SU-DHL-6 (cell line): Measurements from ENCODE around the gene MRPS27.

ENCODE experiments used
- EZH2phosphoT487 ChIP-seq: fragments of 200-600 bp; sonication (generic), shearing (Covaris generic); conservative IDR thresholded peaks from 2 replicates; pipeline ENCODE4 v1.6.1; 2018; ENCODE audit warnings: mild to moderate bottlenecking, antibody characterized with exemption, low read length, moderate library complexity, mixed read lengths
- TF ChIP-seq, protein P1 (sequence below): fragments of 200-600 bp; sonication (generic); IDR thresholded peaks from one replicate; pipeline ENCODE4 v1.5.1; 2017; ENCODE audit warnings: antibody characterized with exemption, mild to moderate bottlenecking, low read length, moderate library complexity; ENCODE audit not compliant: insufficient read depth, poor library complexity, severe bottlenecking

DNA sequence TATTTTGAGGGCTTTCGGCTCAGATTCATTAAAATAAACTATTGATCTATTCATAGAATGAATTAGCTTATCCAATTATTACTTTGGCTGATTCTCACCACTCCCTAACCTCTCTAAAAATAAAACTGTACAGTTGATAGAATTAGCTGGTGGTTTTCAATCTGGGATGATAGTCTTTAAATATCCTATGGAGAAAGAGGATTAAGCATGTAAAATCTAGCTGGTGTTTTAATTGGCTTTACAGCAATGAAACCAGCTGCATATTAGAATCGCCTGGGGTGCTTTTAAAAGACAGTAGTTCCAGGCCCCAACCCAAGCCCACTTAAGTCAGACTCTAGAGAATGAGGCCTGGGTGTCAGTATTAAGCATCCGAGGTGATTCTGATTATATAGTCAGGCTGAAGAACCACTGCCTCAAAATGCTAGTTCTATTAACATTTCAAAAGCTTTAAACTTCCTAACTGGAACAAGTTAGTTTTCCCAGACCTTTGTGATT, 117.7 kb downstream of the MRPS27 start:
- TF ChIP-seq, protein P1, sequence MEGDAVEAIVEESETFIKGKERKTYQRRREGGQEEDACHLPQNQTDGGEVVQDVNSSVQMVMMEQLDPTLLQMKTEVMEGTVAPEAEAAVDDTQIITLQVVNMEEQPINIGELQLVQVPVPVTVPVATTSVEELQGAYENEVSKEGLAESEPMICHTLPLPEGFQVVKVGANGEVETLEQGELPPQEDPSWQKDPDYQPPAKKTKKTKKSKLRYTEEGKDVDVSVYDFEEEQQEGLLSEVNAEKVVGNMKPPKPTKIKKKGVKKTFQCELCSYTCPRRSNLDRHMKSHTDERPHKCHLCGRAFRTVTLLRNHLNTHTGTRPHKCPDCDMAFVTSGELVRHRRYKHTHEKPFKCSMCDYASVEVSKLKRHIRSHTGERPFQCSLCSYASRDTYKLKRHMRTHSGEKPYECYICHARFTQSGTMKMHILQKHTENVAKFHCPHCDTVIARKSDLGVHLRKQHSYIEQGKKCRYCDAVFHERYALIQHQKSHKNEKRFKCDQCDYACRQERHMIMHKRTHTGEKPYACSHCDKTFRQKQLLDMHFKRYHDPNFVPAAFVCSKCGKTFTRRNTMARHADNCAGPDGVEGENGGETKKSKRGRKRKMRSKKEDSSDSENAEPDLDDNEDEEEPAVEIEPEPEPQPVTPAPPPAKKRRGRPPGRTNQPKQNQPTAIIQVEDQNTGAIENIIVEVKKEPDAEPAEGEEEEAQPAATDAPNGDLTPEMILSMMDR, result no peak
- TF ChIP-seq EZH2phosphoT487, result no peak
